SK-N-SH treated with all-trans-retinoic acid at 6 μM for 48 hours (cell line): ENCODE measurements around the gene ACAD10.

Experiments used
- ATAC-seq: fragments of 200-7000 bp; cut with Tn5 transposase; 3 replicates; pipeline ENCODE4 v1.9.1; 2020; ENCODE audit warnings: mild to moderate bottlenecking, moderate library complexity
- BACH2 ChIP-seq: fragments of 250-450 bp; sonication (Bioruptor Pico); IDR thresholded peaks from 2 replicates; pipeline ENCODE4 v1.9.0; 2021; ENCODE audit warnings: mild to moderate bottlenecking, borderline replicate concordance
- CREB5 ChIP-seq: fragments of 250-450 bp; sonication (Bioruptor Pico); IDR thresholded peaks from 2 replicates; pipeline ENCODE4 v1.5.1; 2020; ENCODE audit warnings: low read depth, mild to moderate bottlenecking, moderate library complexity
- CSDC2 ChIP-seq: fragments of 250-450 bp; sonication (Bioruptor Pico); IDR thresholded peaks from 2 replicates; pipeline ENCODE4 v1.5.0; 2020; ENCODE audit warnings: mild to moderate bottlenecking, moderate library complexity
- CSRNP3 ChIP-seq: fragments of 250-450 bp; sonication (Bioruptor Pico); IDR thresholded peaks from 2 replicates; pipeline ENCODE4 v1.5.1; 2021; ENCODE audit warnings: mild to moderate bottlenecking, moderate library complexity
- ESRRG ChIP-seq: fragments of 250-450 bp; sonication (Bioruptor Pico); IDR thresholded peaks from 2 replicates; pipeline ENCODE4 v1.6.1; 2021; ENCODE audit warnings: mild to moderate bottlenecking
- GLIS3 ChIP-seq: fragments of 250-450 bp; sonication (Bioruptor Pico); IDR thresholded peaks from 2 replicates; pipeline ENCODE4 v1.5.0; 2020; ENCODE audit warnings: mild to moderate bottlenecking, moderate library complexity
- ISL1 ChIP-seq: fragments of 250-450 bp; sonication (Bioruptor Pico); IDR thresholded peaks from 2 replicates; pipeline ENCODE4 v2.1.2; 2022; ENCODE audit warnings: mild to moderate bottlenecking, moderate library complexity
- OSR1 ChIP-seq: fragments of 250-450 bp; sonication (Bioruptor Pico); IDR thresholded peaks from 2 replicates; pipeline ENCODE4 v1.8.0; 2022; ENCODE audit warnings: moderate library complexity, mild to moderate bottlenecking, inconsistent platforms
- PATZ1 ChIP-seq: fragments of 250-450 bp; sonication (Bioruptor Pico); IDR thresholded peaks from 2 replicates; pipeline ENCODE4 v1.8.0; 2020; ENCODE audit warnings: mild to moderate bottlenecking, moderate library complexity, borderline replicate concordance
- POU6F1 ChIP-seq: fragments of 250-450 bp; sonication (Bioruptor Pico); IDR thresholded peaks from 2 replicates; pipeline ENCODE4 v1.8.0; 2021; ENCODE audit warnings: low read depth, mild to moderate bottlenecking, moderate library complexity, borderline replicate concordance
- PPARA ChIP-seq: fragments of 250-450 bp; sonication (Bioruptor Pico); IDR thresholded peaks from 2 replicates; pipeline ENCODE4 v1.5.0; 2020; ENCODE audit warnings: mild to moderate bottlenecking, borderline replicate concordance
- RARB ChIP-seq: fragments of 250-450 bp; sonication (Bioruptor Pico); IDR thresholded peaks from 2 replicates; pipeline ENCODE4 v1.8.0; 2021; ENCODE audit warnings: mild to moderate bottlenecking, moderate library complexity
- SNAI2 ChIP-seq: fragments of 250-450 bp; sonication (Bioruptor Pico); IDR thresholded peaks from 2 replicates; pipeline ENCODE4 v1.5.0; 2020; ENCODE audit warnings: mild to moderate bottlenecking, moderate library complexity
- TCF4 ChIP-seq: fragments of 250-450 bp; sonication (Bioruptor Pico); IDR thresholded peaks from 2 replicates; pipeline ENCODE4 v1.8.0; 2021; ENCODE audit warnings: mild to moderate bottlenecking, moderate library complexity, borderline replicate concordance
- TOX ChIP-seq: fragments of 250-450 bp; sonication (Bioruptor Pico); IDR thresholded peaks from 2 replicates; pipeline ENCODE4 v1.8.0; 2021; ENCODE audit warnings: mild to moderate bottlenecking, moderate library complexity, borderline replicate concordance
- TSHZ2 ChIP-seq: fragments of 250-450 bp; sonication (Bioruptor Pico); IDR thresholded peaks from 2 replicates; pipeline ENCODE4 v1.5.0; 2020; ENCODE audit warnings: mild to moderate bottlenecking, moderate library complexity
- ZC3H10 ChIP-seq: fragments of 250-450 bp; sonication (Bioruptor Pico); IDR thresholded peaks from 2 replicates; pipeline ENCODE4 v1.5.1; 2021; ENCODE audit warnings: mild to moderate bottlenecking, moderate library complexity
- ZFP3 ChIP-seq: fragments of 250-450 bp; sonication (Bioruptor Pico); IDR thresholded peaks from 2 replicates; pipeline ENCODE4 v1.5.0; 2020; ENCODE audit warnings: mild to moderate bottlenecking, moderate library complexity
- ZFP30 ChIP-seq: fragments of 450-650 bp; formaldehyde crosslinking; IDR thresholded peaks from 2 replicates; pipeline ENCODE4 v1.5.0; 2022; ENCODE audit warnings: mild to moderate bottlenecking, moderate library complexity
- ZNF565 ChIP-seq: fragments of 450-650 bp; formaldehyde crosslinking; conservative IDR thresholded peaks from 2 replicates; pipeline ENCODE4 v1.5.0; 2020; ENCODE audit warnings: low read depth, mild to moderate bottlenecking, moderate library complexity
- ZNF70 ChIP-seq: fragments of 450-650 bp; formaldehyde crosslinking; IDR thresholded peaks from 2 replicates; pipeline ENCODE4 v1.5.0; 2020; ENCODE audit warnings: mild to moderate bottlenecking, moderate library complexity
- ZNF8 ChIP-seq: fragments of 450-650 bp; formaldehyde crosslinking; IDR thresholded peaks from 2 replicates; pipeline ENCODE4 v1.5.0; 2020; ENCODE audit warnings: mild to moderate bottlenecking, moderate library complexity

Gene ACAD10

GRCh38 chr12:111780615-111781014 is 94.8 kb downstream of the ACAD10 start:
- no peak for TF ChIP-seq ZNF565
- no peak for TF ChIP-seq BACH2 (CRISPR knock-in tag)
- TF ChIP-seq CSRNP3 (CRISPR knock-in tag): no peak
- TF ChIP-seq CSDC2: no peak
- TF ChIP-seq TCF4: no peak
- no peak for TF ChIP-seq ZNF70 (CRISPR knock-in tag)
- TF ChIP-seq GLIS3 (CRISPR knock-in tag): no peak
- TF ChIP-seq ISL1 (CRISPR knock-in tag): no peak
- no peak for TF ChIP-seq PPARA (CRISPR knock-in tag)
- no peak for TF ChIP-seq ESRRG
- no peak for TF ChIP-seq POU6F1
- TF ChIP-seq ZFP3 (CRISPR knock-in tag): no peak
- no peak for TF ChIP-seq RARB (CRISPR knock-in tag)
- no peak for TF ChIP-seq ZNF8 (CRISPR knock-in tag)
- no peak for TF ChIP-seq ZC3H10 (CRISPR knock-in tag)
- no peak for TF ChIP-seq TSHZ2
- ATAC-seq: no peak

GRCh38 chr12:111781085-111781658 is 95.3 kb downstream of the ACAD10 start:
- TF ChIP-seq ESRRG (no peak), ZNF565 (peak; percentile 93)

GRCh38 chr12:111783046-111783445 is 97.2 kb downstream of the ACAD10 start:
- ATAC-seq: no peak
- TF ChIP-seq GLIS3 (CRISPR knock-in tag) (no peak), ZNF565 (no peak), RARB (CRISPR knock-in tag) (no peak), ESRRG (no peak), SNAI2 (CRISPR knock-in tag) (no peak), PATZ1 (CRISPR knock-in tag) (no peak), CREB5 (CRISPR knock-in tag) (no peak), ZFP30 (CRISPR knock-in tag) (no peak), ISL1 (CRISPR knock-in tag) (no peak)

More at GRCh38 chr12:111781085-111781658, 95.3 kb downstream of the ACAD10 start:
- no peak for ATAC-seq

GRCh38 chr12:111784953-111785352 is 99.1 kb downstream of the ACAD10 start:
- ATAC-seq: no peak
- TF ChIP-seq ZFP3 (CRISPR knock-in tag): no peak
- no peak for TF ChIP-seq GLIS3 (CRISPR knock-in tag)
- TF ChIP-seq SNAI2 (CRISPR knock-in tag): no peak
- no peak for TF ChIP-seq ESRRG
- no peak for TF ChIP-seq CREB5 (CRISPR knock-in tag)
- no peak for TF ChIP-seq PPARA (CRISPR knock-in tag)
- no peak for TF ChIP-seq CSRNP3 (CRISPR knock-in tag)
- TF ChIP-seq ZC3H10 (CRISPR knock-in tag): no peak
- no peak for TF ChIP-seq CSDC2
- TF ChIP-seq TOX: no peak
- no peak for TF ChIP-seq ZNF70 (CRISPR knock-in tag)
- TF ChIP-seq POU6F1: no peak
- no peak for TF ChIP-seq OSR1 (CRISPR knock-in tag)
- no peak for TF ChIP-seq RARB (CRISPR knock-in tag)
- no peak for TF ChIP-seq ZNF565
- TF ChIP-seq ZNF8 (CRISPR knock-in tag): no peak
